Ramos (cell line): ENCODE measurements around the gene CYP27A1.

ENCODE experiments used
- in situ Hi-C: fragments of 300-500 bp; cut with MboI; formaldehyde crosslinking; loops from one replicate; pipeline ENCODE4 v1.14.3; 2022; ENCODE audit warnings: low sequenced_read_pairs; ENCODE audit not compliant: unreplicated experiment

CYP27A1 gene

GRCh38 chr2:218806346-218806978 lies 24.5 kb downstream of the CYP27A1 start:
- in situ Hi-C loops: no loop called here

DNA sequence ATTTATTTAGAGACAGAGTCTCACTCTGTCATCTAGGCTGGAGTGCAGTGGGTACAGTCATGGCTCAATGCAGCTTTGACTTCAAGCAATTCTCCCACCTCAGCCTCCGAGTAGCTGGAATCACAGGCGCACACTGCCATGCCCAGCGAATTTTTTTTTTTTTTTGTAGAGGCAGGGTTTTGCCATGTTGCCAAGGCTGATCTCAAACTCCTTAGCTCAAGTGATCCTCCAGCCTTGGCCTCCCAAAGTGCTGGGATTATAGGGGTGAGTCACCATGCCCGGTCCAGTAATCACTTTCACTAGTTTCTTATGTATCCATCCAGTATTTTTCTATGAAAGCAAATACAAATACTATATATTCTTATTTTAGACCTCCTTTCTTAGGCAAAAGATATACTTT lies 25.7 kb downstream of the CYP27A1 start:
- in situ Hi-C loops: no loop called here

DNA sequence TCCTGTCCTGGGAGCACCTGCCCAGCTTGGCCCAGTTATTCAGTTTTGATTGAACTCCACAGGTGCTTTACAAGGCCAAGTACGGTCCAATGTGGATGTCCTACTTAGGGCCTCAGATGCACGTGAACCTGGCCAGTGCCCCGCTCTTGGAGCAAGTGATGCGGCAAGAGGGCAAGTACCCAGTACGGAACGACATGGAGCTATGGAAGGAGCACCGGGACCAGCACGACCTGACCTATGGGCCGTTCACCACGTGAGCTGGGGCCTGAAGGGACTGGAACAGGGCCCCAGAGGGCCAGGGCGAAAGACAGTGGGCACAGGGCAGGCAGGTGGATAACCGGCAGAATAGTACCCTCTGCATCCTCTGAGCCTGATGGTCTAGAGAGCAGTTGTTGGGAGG lies 27.6 kb downstream of the CYP27A1 start:
- in situ Hi-C loops: no loop called here

- in situ Hi-C loops: no loop called here
These were observed 28.3 kb downstream of the CYP27A1 start for GRCh38 chr2:218810256-218810655.

GRCh38 chr2:218811382-218811781 lies 29.4 kb downstream of the CYP27A1 start:
- in situ Hi-C loops: no loop called here

GRCh38 chr2:218812096-218812815 lies 30.3 kb downstream of the CYP27A1 start:
- in situ Hi-C loops: no loop called here

GRCh38 chr2:218812861-218813260 lies 30.9 kb downstream of the CYP27A1 start:
- in situ Hi-C loops: no loop called here

DNA sequence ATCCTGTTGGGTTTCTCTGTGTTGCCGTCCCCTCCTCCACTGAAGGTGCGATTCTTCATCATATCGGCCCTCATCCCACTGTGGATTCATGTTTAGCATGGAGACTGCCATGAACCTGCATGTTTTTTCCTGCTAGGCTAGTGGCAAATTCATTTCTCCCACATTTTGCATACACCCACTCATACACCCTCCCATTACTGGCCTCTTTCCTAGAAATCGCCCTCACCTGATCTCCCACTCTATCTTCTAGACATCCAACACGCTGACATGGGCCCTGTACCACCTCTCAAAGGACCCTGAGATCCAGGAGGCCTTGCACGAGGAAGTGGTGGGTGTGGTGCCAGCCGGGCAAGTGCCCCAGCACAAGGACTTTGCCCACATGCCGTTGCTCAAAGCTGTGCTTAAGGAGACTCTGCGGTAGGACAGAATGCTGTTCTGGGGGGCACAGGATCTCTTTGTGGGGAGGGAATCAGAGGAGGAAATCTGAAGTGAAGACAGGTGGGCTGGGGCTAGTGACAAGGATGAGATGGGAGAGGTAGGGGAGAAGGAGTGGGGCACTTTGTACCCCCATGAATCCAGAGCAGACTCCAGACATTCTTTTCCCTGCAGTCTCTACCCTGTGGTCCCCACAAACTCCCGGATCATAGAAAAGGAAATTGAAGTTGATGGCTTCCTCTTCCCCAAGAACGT lies 32.0 kb downstream of the CYP27A1 start:
- in situ Hi-C loops: no loop called here

GRCh38 chr2:218814540-218815243 lies 32.7 kb downstream of the CYP27A1 start:
- in situ Hi-C loops: no loop called here

DNA sequence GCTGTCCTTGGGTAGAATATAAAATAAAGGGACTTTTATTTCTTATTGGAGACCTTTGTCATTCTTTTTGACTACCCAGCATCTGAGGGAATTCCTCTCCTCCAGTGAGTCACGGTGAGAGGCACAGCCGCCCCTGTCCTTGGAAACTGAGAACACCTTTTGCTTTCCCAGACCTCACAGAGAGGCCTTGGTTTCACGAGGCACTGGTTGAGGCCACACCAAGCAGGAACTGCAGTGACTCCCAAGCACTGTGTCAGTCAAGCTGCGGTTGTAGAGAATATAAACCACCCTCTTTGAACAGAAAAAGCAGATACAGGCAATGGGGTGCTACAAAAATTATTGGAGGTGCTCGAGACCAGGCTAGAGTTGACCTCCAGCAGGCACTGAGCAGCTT lies 33.3 kb downstream of the CYP27A1 start:
- in situ Hi-C loops: no loop called here

DNA sequence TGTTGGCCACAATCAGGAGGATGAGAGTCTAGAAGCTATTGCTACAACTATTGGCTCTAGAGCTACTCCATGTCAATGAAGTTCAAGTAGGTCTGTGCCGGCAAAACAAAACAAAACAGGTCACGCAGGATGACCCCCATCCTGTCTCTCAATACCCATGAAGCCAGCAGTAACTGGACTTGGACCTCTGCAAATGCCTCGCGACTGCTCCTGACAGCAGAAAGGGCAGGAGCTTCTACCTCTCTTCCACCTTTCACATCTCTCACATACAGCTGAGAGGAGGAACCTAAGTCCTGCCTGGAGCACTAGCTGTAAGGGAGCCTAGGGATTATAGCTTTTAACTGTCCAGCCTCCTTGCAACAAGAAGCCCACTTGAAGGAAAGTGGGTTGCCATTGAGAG lies 33.7 kb downstream of the CYP27A1 start:
- in situ Hi-C loops: no loop called here

DNA sequence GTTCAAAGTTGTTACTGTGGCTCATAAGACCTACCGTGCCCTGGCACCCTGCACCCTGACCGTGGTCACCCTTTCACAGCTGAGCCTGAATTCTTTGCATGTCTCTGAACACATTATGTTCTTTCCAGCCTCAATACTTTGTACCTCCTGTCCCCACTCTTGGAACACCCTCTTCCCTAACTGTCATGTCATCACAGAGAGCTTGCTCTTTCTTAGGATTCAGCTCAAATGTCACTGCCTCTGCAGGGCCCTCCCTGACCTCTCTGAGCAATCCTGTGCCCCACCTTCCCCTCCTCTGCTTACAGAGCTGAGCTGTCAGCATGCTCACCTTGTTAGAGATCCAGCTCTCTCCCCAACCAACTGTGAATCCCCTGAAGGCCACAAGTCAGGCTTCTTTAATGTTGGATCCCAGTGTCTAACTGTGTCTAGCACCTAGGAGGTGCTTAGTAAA lies 34.6 kb downstream of the CYP27A1 start:
- in situ Hi-C loops: no loop called here

GRCh38 chr2:218819093-218819492 lies 37.1 kb downstream of the CYP27A1 start:
- in situ Hi-C loops: no loop called here

- in situ Hi-C loops: no loop called here
These were observed 38.9 kb downstream of the CYP27A1 start for GRCh38 chr2:218820746-218821369.

DNA sequence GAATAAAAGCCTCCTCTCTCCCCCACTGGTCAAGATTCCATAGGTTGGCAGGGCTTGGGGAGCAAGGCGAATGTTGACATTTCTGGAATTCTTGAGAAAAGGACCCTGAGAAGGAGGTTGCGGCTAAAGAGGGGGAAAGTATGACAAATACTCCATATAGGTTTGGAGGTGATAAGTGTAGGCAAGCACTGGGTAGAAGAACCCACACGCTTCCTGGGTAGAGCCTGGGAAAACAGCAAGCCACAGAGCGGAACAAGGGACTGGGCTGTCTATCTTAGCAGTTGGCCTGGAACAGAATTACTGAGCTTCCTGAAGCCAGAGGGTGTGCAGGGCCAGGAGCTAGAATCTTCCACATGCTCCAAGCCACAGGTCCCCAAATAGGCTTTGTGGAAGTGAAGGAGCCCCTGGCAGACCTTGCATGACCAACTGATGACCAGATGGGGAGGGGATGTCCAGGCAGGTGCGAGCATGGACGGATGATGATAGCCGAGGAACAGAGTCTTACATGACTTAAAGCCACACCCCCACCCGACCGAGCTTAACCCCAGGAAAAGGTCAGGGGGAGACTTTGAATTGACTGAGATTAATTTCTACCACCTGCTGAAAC lies 39.8 kb downstream of the CYP27A1 start:
- in situ Hi-C loops: no loop called here

DNA sequence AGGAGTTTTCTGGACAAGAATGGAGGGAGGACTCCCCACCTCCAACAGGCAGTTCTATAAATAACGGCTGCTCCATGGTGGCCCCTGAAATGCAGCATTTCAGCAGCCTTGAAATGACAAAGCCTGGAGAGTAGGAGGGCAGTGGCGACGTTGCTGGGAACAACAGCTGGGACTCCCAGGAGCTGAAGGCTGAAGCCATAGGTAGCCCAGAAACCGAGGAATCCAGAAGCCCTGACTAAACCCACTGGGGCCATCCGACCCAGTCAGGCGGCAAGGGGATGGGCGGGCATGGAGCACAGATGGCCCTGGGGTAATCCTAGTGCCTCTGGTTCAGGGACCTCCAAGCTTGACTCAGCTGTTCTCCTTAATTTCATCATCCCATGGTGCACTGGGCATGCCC lies 40.7 kb downstream of the CYP27A1 start:
- in situ Hi-C loops: no loop called here

DNA sequence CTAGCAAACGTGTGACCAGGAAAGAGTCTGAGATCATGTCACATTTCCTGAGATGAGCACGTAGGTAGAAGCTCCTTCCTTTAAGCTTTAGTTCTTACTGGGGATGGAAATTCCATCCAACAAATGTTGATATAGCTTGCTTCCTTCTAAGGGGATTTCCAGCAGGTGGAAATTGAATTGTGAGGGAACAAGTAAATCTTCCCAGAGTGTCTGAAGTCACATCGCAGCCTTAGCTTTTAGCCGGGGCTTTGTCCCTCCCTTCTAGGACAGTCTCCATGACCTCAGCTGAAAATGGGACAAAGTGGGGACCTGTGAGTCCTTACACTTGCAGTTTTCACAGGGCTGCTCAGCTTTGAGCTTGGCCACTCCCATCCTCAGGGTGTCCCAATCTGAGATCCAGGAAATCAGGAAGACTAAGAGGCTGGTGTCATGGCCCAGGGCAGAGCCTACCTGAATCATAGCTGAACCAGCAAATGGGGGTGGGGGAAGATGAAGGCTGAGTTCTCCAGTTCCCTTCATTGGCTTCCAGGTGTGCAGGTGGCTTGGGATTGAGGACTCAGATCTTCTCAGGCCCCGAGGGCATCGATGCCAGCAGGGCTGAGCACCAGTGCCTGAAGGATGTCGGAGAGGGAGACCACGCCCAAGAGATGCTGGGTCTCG lies 41.4 kb downstream of the CYP27A1 start:
- in situ Hi-C loops: no loop called here

GRCh38 chr2:218824004-218824403 lies 42.1 kb downstream of the CYP27A1 start:
- in situ Hi-C loops: no loop called here

DNA sequence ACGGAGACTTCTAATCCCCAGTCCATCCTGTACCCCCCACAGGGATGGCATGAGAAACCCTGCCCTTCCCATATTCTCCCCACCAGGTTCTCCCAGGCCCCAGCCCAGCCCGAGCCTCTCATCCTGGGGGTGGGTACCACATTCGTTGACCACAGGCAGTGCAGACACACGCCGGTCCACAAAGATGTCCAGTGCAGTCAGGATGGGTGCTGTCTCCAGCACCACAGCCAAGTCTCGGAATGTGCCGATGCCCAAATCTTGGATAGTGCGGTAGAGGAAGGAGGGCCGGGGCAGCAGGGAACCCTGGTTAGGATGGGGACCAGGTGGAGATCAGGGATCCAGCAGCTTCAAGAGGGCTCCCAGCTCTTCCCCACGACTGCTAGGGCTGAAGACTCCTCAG lies 44.8 kb downstream of the CYP27A1 start:
- in situ Hi-C loops: no loop called here
